Measurements from ENCODE around the gene PTPRT. TPM values are rescaled to one million over a fixed set of nuclear protein-coding genes. Genes with fewer than 3 reads are reported as not detected.

The PTPRT gene
- total RNA-seq, 4 donors from 2014 or later: under 0.01 to 2.1 TPM; not detected in 2

GRCh38 chr20:42756991-42757390 is 432.7 kb downstream of the PTPRT start:
- TF ChIP-seq CTCF (IDR thresholded peaks at IDR 0.05) (no peak), POLR2A (IDR thresholded peaks at IDR 0.05) (no peak)
- H3K9me3 ChIP-seq: no peaks in the 10 kb centered on the region
- intact Hi-C loops (cut with DNase I; ENCODE audit: low total_unique reads): no loop called here

GRCh38 chr20:42754706-42755105 is 435.0 kb downstream of the PTPRT start:
- Histone ChIP-seq H3K4me3 (no peak overlapping the region), H3K4me1 (no peaks in the 10 kb centered on the region), H3K36me3 (no peaks in the 10 kb centered on the region), H3K27ac (no peak overlapping the region), H3K9me3 (no peaks in the 10 kb centered on the region), H3K27me3 (no peaks in the 10 kb centered on the region)
- no peak for TF ChIP-seq POLR2A (IDR thresholded peaks at IDR 0.05)
- no peak for TF ChIP-seq CTCF (IDR thresholded peaks at IDR 0.05)
- DNase-seq: no peak
- intact Hi-C loops (cut with DNase I; ENCODE audit: low total_unique reads): no loop called here

More at GRCh38 chr20:42756991-42757390, 432.7 kb downstream of the PTPRT start:
- no peak for DNase-seq
- no peaks in the 10 kb centered on the region for H3K36me3 ChIP-seq
- H3K27ac ChIP-seq: no peak overlapping the region
- no peaks in the 10 kb centered on the region for H3K27me3 ChIP-seq
- H3K4me1 ChIP-seq: no peaks in the 10 kb centered on the region
- H3K4me3 ChIP-seq: no peak overlapping the region

- intact Hi-C loops (cut with DNase I; ENCODE audit: low total_unique reads): no loop called here
- Histone ChIP-seq H3K27me3 (no peaks in the 10 kb centered on the region), H3K4me1 (no peaks in the 10 kb centered on the region), H3K27ac (no peak overlapping the region), H3K9me3 (no peaks in the 10 kb centered on the region), H3K36me3 (no peaks in the 10 kb centered on the region), H3K4me3 (no peak overlapping the region)
- no peak for TF ChIP-seq CTCF (IDR thresholded peaks at IDR 0.05)
- TF ChIP-seq POLR2A (IDR thresholded peaks at IDR 0.05): no peak
- no peak for DNase-seq
These were observed 437.1 kb downstream of the PTPRT start for GRCh38 chr20:42752620-42753019.

GRCh38 chr20:42749556-42749955 is 440.1 kb downstream of the PTPRT start:
- H3K36me3 ChIP-seq: no peaks in the 10 kb centered on the region
- intact Hi-C loops (cut with DNase I; ENCODE audit: low total_unique reads): no loop called here
- no peak for TF ChIP-seq POLR2A (IDR thresholded peaks at IDR 0.05)
- TF ChIP-seq CTCF (IDR thresholded peaks at IDR 0.05): no peak
- H3K27me3 ChIP-seq: no peaks in the 10 kb centered on the region
- no peaks in the 10 kb centered on the region for H3K4me1 ChIP-seq
- no peak overlapping the region for H3K4me3 ChIP-seq
- DNase-seq: no peak
- H3K27ac ChIP-seq: no peak overlapping the region
- no peaks in the 10 kb centered on the region for H3K9me3 ChIP-seq

GRCh38 chr20:42747765-42748411 is 441.8 kb downstream of the PTPRT start:
- H3K27me3 ChIP-seq: no peaks in the 10 kb centered on the region
- H3K27ac ChIP-seq: no peak overlapping the region
- no peaks in the 10 kb centered on the region for H3K4me1 ChIP-seq
- intact Hi-C loops (cut with DNase I; ENCODE audit: low total_unique reads): no loop called here
- H3K36me3 ChIP-seq: no peaks in the 10 kb centered on the region
- no peak for DNase-seq
- H3K9me3 ChIP-seq: no peaks in the 10 kb centered on the region
- no peak overlapping the region for H3K4me3 ChIP-seq
- TF ChIP-seq CTCF (IDR thresholded peaks at IDR 0.05) (no peak), POLR2A (IDR thresholded peaks at IDR 0.05) (no peak)

Measured in uterus (tissue), 4 donors.